Upper lobe of left lung (tissue), 4 donors: ENCODE measurements around the gene TMEM182.

ENCODE experiments used
- EP300 ChIP-seq, 4 donors: sonication (generic); formaldehyde crosslinking; IDR thresholded peaks; one replicate each; pipeline ENCODE4 v1.5.1; 2017; ENCODE audit warnings: antibody characterized with exemption in 4 of 4, control low read depth in 2 of 4
- POLR2A ChIP-seq, 4 donors: fragments of 450-650 bp; IDR thresholded peaks; one replicate each; pipeline ENCODE4 v1.5.1; 2016 to 2017; ENCODE audit warnings: antibody characterized with exemption in 4 of 4, mild to moderate bottlenecking in 2 of 4
- POLR2AphosphoS5 ChIP-seq, 2 donors: sonication (generic); formaldehyde crosslinking; IDR thresholded peaks; one replicate each; pipeline ENCODE4 v1.5.1; 2017; ENCODE audit warnings: antibody characterized with exemption in 2 of 2
- TF ChIP-seq, protein P1 (sequence below), 6 experiments: fragments of 450-650 bp in 4 of 6; fragments of 200-600 bp in 2 of 6; sonication (generic) in 2 of 6; IDR thresholded peaks; one replicate each; pipeline ENCODE4 v1.5.1; 2016 to 2019; ENCODE audit warnings: antibody characterized with exemption in 6 of 6

GRCh38 chr2:102755284-102755683 lies 6.5 kb upstream of the TMEM182 start:
- TF ChIP-seq, protein P1, sequence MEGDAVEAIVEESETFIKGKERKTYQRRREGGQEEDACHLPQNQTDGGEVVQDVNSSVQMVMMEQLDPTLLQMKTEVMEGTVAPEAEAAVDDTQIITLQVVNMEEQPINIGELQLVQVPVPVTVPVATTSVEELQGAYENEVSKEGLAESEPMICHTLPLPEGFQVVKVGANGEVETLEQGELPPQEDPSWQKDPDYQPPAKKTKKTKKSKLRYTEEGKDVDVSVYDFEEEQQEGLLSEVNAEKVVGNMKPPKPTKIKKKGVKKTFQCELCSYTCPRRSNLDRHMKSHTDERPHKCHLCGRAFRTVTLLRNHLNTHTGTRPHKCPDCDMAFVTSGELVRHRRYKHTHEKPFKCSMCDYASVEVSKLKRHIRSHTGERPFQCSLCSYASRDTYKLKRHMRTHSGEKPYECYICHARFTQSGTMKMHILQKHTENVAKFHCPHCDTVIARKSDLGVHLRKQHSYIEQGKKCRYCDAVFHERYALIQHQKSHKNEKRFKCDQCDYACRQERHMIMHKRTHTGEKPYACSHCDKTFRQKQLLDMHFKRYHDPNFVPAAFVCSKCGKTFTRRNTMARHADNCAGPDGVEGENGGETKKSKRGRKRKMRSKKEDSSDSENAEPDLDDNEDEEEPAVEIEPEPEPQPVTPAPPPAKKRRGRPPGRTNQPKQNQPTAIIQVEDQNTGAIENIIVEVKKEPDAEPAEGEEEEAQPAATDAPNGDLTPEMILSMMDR (IDR thresholded peaks at IDR 0.05), result no peak
- no peak for TF ChIP-seq POLR2A (IDR thresholded peaks at IDR 0.05)
- TF ChIP-seq EP300 (IDR thresholded peaks at IDR 0.05), result no peak
- no peak for TF ChIP-seq POLR2AphosphoS5 (IDR thresholded peaks at IDR 0.05)
